VCaP (cell line): ENCODE measurements around the gene TBC1D1.

ENCODE experiments used
- H3K27ac ChIP-seq: fragments of 450-650 bp; 2 replicates; pipeline ENCODE4 v1.5.1; 2017
- TF ChIP-seq, protein P1 (sequence below): fragments of 450-650 bp; conservative IDR thresholded peaks from 2 replicates; pipeline ENCODE4 v1.5.1; 2017; ENCODE audit warnings: mild to moderate bottlenecking, moderate library complexity

TBC1D1 gene

DNA sequence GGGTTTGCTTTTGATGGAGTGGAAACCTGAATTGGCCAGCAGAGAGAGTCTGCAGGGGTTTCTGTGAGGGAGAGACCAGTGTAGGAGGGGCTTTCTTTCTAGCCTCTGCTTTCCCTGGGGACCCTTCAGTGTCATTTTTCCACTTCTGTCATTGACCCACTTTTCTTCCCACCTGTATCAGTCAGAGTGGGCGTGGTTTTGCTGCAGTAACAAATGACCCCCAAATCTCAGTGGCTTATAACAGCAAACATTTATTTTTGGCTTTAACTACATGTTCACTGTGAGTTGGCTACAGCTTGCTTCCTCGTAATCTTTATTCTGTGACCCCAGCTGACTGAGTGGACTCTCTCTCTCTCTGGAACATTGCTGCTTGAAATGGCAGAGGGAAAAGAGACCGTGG is 43.7 kb downstream of the TBC1D1 start:
- TF ChIP-seq, protein P1, sequence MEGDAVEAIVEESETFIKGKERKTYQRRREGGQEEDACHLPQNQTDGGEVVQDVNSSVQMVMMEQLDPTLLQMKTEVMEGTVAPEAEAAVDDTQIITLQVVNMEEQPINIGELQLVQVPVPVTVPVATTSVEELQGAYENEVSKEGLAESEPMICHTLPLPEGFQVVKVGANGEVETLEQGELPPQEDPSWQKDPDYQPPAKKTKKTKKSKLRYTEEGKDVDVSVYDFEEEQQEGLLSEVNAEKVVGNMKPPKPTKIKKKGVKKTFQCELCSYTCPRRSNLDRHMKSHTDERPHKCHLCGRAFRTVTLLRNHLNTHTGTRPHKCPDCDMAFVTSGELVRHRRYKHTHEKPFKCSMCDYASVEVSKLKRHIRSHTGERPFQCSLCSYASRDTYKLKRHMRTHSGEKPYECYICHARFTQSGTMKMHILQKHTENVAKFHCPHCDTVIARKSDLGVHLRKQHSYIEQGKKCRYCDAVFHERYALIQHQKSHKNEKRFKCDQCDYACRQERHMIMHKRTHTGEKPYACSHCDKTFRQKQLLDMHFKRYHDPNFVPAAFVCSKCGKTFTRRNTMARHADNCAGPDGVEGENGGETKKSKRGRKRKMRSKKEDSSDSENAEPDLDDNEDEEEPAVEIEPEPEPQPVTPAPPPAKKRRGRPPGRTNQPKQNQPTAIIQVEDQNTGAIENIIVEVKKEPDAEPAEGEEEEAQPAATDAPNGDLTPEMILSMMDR: no peak
- no peak overlapping the region for H3K27ac ChIP-seq

DNA sequence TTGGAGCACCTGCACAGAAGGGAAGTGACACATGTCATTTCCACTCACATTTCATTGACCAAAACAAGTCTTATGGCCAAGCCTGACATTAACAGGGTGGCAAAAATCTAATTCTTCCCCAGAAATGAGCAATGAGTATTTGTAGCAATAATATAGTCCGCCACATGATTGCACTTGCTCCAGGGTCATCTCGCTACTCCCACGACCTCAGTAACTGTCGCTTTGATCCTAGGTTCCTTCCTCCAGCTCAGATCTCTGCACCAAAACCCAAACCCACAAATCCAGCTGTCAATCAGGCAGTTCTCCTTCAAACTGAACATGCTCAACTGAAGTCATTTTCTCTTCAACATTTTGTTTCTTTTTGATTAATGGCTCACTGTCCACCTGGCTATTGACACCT is 44.1 kb downstream of the TBC1D1 start:
- TF ChIP-seq, protein P1: no peak
- no peak overlapping the region for H3K27ac ChIP-seq

DNA sequence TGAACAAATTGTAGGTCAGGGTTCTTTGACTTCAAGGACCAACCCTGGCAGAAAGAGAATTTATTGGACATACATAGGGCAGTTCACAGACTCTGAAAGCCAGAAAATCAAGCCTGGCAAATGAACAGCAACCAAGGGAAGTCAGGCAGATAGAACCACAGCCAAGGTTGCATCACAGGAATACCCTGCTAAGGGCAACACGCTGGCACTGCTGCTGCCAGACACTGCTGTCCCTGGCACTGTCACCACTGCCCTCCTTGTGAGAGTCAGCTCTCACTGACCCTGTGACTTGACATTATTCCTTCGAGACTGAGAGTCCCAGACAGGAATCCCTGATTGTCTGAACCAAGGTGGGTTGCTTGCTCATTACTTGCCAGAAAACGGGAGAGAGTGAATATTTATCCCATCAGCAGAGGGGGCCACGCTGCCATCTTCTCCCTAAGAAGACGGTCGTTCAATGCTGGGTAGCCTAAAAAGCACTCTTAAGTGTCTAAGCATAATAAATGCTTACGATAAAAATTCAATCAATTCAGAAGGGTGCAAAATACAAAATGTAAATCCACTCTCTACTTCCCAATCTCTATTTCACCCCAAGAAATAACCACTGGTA is 46.1 kb downstream of the TBC1D1 start:
- TF ChIP-seq, protein P1: peak; percentile 33

DNA sequence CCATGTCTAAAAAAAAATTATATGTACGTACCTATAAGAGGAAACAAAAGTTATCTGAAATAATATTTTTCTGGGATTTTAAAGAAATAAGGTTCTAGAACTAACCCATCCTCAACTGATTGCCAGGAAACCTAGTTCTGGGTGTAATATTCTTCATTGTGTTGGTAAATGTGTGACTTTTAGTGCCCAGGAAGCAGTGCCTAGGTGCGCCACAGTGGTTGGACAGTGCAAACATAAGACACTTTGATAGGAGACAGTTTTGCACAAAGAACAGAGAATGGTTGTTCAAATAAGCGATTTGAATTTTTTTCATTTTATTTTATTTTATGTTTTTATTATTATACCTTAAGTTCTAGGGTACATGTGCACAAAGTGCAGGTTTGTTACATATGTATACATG is 47.3 kb downstream of the TBC1D1 start:
- TF ChIP-seq, protein P1: no peak
- H3K27ac ChIP-seq: no peak overlapping the region

More for the DNA sequence above, 46.1 kb downstream of the TBC1D1 start:
- no peak overlapping the region for H3K27ac ChIP-seq

DNA sequence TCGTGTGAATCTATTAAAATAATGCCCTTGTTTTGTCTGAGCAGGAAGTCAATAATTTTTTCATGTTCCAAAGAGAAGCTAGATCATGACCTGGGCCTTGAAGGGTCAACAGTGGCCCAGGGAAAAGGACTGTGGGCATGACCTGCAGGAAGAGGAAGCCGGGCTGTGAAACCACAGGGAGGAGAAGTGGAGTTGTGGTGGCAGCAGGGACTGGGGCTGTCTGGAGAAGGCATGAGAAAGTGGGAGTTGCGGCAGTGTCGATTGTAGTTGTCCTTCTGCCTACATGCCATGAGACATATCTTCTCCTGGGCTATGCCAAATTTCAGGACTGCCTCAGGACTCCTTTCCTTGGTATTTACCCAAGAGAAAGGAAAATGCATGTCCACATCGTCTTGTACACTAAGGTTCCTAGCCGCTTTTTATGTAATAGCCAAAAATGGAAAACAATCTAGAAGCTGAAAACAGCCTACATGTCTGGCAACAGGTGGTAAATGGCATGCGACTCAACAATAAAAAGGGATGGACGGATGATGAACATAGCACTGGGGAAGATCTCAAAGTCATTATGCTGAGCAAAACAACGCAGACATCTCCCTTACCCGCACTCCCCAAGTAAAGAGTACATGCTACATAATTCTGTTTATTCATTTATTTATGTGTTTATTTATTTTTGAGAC is 55.8 kb downstream of the TBC1D1 start:
- H3K27ac ChIP-seq: no peak overlapping the region
- TF ChIP-seq, protein P1: no peak

DNA sequence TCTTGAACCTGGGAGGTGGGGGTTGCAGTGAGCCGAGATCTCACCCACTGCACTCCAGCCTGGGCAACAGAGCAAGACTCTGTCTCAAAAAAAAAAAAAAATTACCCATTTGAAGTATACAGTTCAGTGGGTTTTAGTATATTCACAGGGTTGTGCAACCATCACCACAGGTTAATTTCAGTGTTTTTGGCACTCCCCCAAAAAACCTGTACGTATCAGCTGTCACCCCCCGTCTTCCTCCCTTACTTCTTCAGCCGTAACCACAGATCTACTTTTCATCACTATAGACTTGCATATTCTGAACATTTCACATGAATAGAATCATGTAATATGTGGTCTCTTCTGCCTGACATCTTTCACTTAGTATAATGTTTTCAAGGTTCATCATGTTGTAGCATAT is 57.7 kb downstream of the TBC1D1 start:
- no peak overlapping the region for H3K27ac ChIP-seq
- TF ChIP-seq, protein P1: no peak

DNA sequence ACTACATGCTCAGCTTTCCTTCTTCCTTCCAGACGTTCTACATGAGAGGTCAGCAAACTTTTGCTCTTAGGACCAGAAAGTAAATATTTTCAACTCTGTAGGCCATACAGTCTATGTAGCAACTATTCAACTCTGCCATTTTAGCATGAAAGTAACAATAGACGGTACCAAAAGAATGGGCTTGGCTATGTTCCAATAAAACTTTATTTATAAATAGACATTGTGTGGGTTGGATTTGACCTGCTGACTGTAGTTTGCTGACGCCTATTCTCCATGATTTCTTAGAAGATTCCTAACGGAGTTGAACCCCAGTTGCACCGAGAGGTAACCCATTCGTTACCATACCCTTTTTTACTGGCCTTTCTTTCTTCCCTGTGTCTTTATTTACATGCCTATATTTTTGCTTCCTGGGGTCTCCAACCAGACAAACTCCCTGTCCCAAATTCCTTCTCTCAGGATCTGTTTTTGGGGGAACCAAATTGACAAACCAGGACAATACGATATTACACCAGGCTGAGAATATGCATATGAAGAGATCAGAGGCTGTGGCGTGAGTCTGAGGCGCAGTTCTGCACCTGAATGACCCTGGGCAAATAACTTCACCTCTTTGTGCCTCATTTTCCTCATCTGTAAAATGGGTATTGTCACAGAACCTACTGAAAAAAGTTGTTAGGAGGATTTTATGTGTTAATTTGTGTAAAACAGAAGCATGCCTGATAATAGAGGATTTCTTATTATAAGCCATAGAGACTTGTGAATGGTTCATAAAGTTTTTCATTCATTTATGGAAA is 58.9 kb downstream of the TBC1D1 start:
- TF ChIP-seq, protein P1: no peak

More for the DNA sequence above, 58.9 kb downstream of the TBC1D1 start:
- no peak overlapping the region for H3K27ac ChIP-seq
